GM21737 (cell line): ENCODE data around the gene RAPGEF2.

Experiments used
- ATAC-seq: cut with Tn5 transposase; IDR thresholded peaks from one replicate; pipeline ENCODE4 v1.9.1; 2021; ENCODE audit warnings: mild to moderate bottlenecking, moderate library complexity; ENCODE audit not compliant: unreplicated experiment

RAPGEF2 gene

GRCh38 chr4:159273141-159273438, 170.2 kb downstream of the RAPGEF2 start:
- no peak for ATAC-seq

GRCh38 chr4:159273841-159274240, 171.0 kb downstream of the RAPGEF2 start:
- ATAC-seq, result no peak

- ATAC-seq, result no peak
Measured at GRCh38 chr4:159278399-159278798, 175.5 kb downstream of the RAPGEF2 start.

- no peak for ATAC-seq
Measured at GRCh38 chr4:159279084-159279483, 176.2 kb downstream of the RAPGEF2 start.

- ATAC-seq, result no peak
Measured at GRCh38 chr4:159280442-159281172, 177.7 kb downstream of the RAPGEF2 start.

GRCh38 chr4:159281771-159282170, 178.9 kb downstream of the RAPGEF2 start:
- ATAC-seq, result no peak

GRCh38 chr4:159282329-159282728, 179.4 kb downstream of the RAPGEF2 start:
- ATAC-seq, result no peak

GRCh38 chr4:159282944-159283343, 180.1 kb downstream of the RAPGEF2 start:
- no peak for ATAC-seq

GRCh38 chr4:159283696-159284095, 180.8 kb downstream of the RAPGEF2 start:
- no peak for ATAC-seq

- no peak for ATAC-seq
Measured at GRCh38 chr4:159284113-159284512, 181.2 kb downstream of the RAPGEF2 start.

- ATAC-seq, result no peak
Measured at GRCh38 chr4:159284733-159285132, 181.9 kb downstream of the RAPGEF2 start.

GRCh38 chr4:159287767-159288166, 184.9 kb downstream of the RAPGEF2 start:
- no peak for ATAC-seq

- ATAC-seq, result no peak
Measured at GRCh38 chr4:159289682-159290081, 186.8 kb downstream of the RAPGEF2 start.

- ATAC-seq, result no peak
Measured at GRCh38 chr4:159290321-159291030, 187.6 kb downstream of the RAPGEF2 start.

- no peak for ATAC-seq
Measured at GRCh38 chr4:159291176-159291575, 188.3 kb downstream of the RAPGEF2 start.

- ATAC-seq, result no peak
Measured at GRCh38 chr4:159292137-159292896, 189.4 kb downstream of the RAPGEF2 start.

- ATAC-seq, result no peak
Measured at GRCh38 chr4:159293811-159294515, 191.1 kb downstream of the RAPGEF2 start.

GRCh38 chr4:159296061-159296460, 193.2 kb downstream of the RAPGEF2 start:
- no peak for ATAC-seq

- ATAC-seq, result no peak
Measured at GRCh38 chr4:159297091-159297490, 194.2 kb downstream of the RAPGEF2 start.

GRCh38 chr4:159298502-159298901, 195.6 kb downstream of the RAPGEF2 start:
- peak; percentile 67 for ATAC-seq

GRCh38 chr4:159303435-159303834, 200.6 kb downstream of the RAPGEF2 start:
- ATAC-seq, result no peak
